WERI-Rb-1 (cell line): ENCODE data around the gene PHLPP1.

Experiments used
- DNase-seq: peaks from one replicate; pipeline ENCODE4 v3.0.0-alpha.2; 2020
- H3K27ac ChIP-seq: fragments of 250-450 bp; sonication (Bioruptor Pico); 2 replicates; pipeline ENCODE4 v1.5.1; 2020; ENCODE audit warnings: mild to moderate bottlenecking, moderate library complexity
- H3K27me3 ChIP-seq: fragments of 250-450 bp; sonication (Bioruptor Pico); 2 replicates; pipeline ENCODE4 v1.5.1; 2021; ENCODE audit warnings: mild to moderate bottlenecking, low read depth, moderate library complexity; ENCODE audit not compliant: insufficient read depth, severe bottlenecking
- H3K36me3 ChIP-seq: fragments of 250-450 bp; sonication (Bioruptor Pico); 2 replicates; pipeline ENCODE4 v1.5.1; 2020; ENCODE audit warnings: mild to moderate bottlenecking, moderate library complexity
- H3K4me3 ChIP-seq: 2 replicates; pipeline ENCODE4 v1.5.1; 2011; ENCODE audit warnings: low read depth, mild to moderate bottlenecking, control low read depth, low read length
- H3K9me3 ChIP-seq: fragments of 250-450 bp; sonication (Bioruptor Pico); 2 replicates; pipeline ENCODE4 v1.5.1; 2021; ENCODE audit warnings: mild to moderate bottlenecking, moderate library complexity; ENCODE audit not compliant: severe bottlenecking
- CTCF ChIP-seq: IDR thresholded peaks from 2 replicates; pipeline ENCODE4 v1.5.1; 2011; ENCODE audit warnings: low read depth, mild to moderate bottlenecking, control low read depth, inconsistent platforms, low read length

The PHLPP1 gene

GRCh38 chr18:62990653-62991052 is 275.3 kb downstream of the PHLPP1 start:
- Histone ChIP-seq H3K36me3 (no peaks in the 10 kb centered on the region), H3K27me3 (no peaks in the 10 kb centered on the region), H3K4me3 (no peak overlapping the region), H3K27ac (no peak overlapping the region), H3K9me3 (no peaks in the 10 kb centered on the region)
- no peak for DNase-seq
- no peak for TF ChIP-seq CTCF

- Histone ChIP-seq H3K36me3 (no peaks in the 10 kb centered on the region), H3K4me3 (no peak overlapping the region), H3K27me3 (no peaks in the 10 kb centered on the region), H3K9me3 (no peaks in the 10 kb centered on the region), H3K27ac (no peak overlapping the region)
- no peak for DNase-seq
- no peak for TF ChIP-seq CTCF
These were observed 276.0 kb downstream of the PHLPP1 start for GRCh38 chr18:62991389-62991788.

GRCh38 chr18:62991959-62992358 is 276.6 kb downstream of the PHLPP1 start:
- Histone ChIP-seq H3K36me3 (no peaks in the 10 kb centered on the region), H3K27me3 (no peaks in the 10 kb centered on the region), H3K9me3 (no peaks in the 10 kb centered on the region), H3K4me3 (no peak overlapping the region), H3K27ac (no peak overlapping the region)
- no peak for DNase-seq
- TF ChIP-seq CTCF, result peak; percentile 16; the same call in 1 of the 2 replicates

- TF ChIP-seq CTCF, result no peak
- Histone ChIP-seq H3K36me3 (no peaks in the 10 kb centered on the region), H3K27ac (no peak overlapping the region), H3K4me3 (no peak overlapping the region), H3K27me3 (no peaks in the 10 kb centered on the region), H3K9me3 (no peaks in the 10 kb centered on the region)
- DNase-seq, result no peak
These were observed 277.6 kb downstream of the PHLPP1 start for GRCh38 chr18:62992877-62993365.

GRCh38 chr18:62996566-62996965 is 281.2 kb downstream of the PHLPP1 start:
- no peak overlapping the region for H3K4me3 ChIP-seq
- H3K27ac ChIP-seq, result no peak overlapping the region
- no peaks in the 10 kb centered on the region for H3K36me3 ChIP-seq
- DNase-seq, result no peak
- H3K9me3 ChIP-seq, result no peaks in the 10 kb centered on the region
- H3K27me3 ChIP-seq, result no peaks in the 10 kb centered on the region
- TF ChIP-seq CTCF, result no peak

- no peak overlapping the region for H3K27ac ChIP-seq
- no peak for DNase-seq
- no peak for TF ChIP-seq CTCF
- H3K36me3 ChIP-seq, result no peaks in the 10 kb centered on the region
- H3K9me3 ChIP-seq, result no peaks in the 10 kb centered on the region
- no peaks in the 10 kb centered on the region for H3K27me3 ChIP-seq
- no peak overlapping the region for H3K4me3 ChIP-seq
These were observed 281.7 kb downstream of the PHLPP1 start for GRCh38 chr18:62997076-62997475.
